Common myeloid progenitor, CD34-positive (primary cell): Measurements from ENCODE around the gene OGG1.
A peak's percentile ranks its signal among the peaks of the same experiment; 100 is the strongest.

Source experiments
- CTCF ChIA-PET: fragments of 350-600 bp; sonication (Branson Sonifier 250); formaldehyde crosslinking; loops from one replicate; lab custom pipeline; 2021; ENCODE audit warnings: antibody characterized with exemption; lab: Charles Lee
- POLR2A ChIA-PET: fragments of 350-600 bp; sonication (Branson Sonifier 250); formaldehyde crosslinking; loops from one replicate; lab custom pipeline; 2021; ENCODE audit warnings: antibody characterized with exemption; lab: Charles Lee
- DNase-seq, 3 donors: peaks; one replicate each; pipeline versions ENCODE4 v3.0.0 to v3.0.0-alpha.2; 2013
- H3K27ac ChIP-seq, 2 experiments: 1 replicate in 1 of 2; 2 replicates in 1 of 2; pipeline ENCODE4 v1.7.0; 2013; ENCODE audit warnings: inconsistent platforms in 2 of 2, low read length in 2 of 2, mild to moderate bottlenecking in 2 of 2, low read depth in 1 of 2, moderate library complexity in 1 of 2; ENCODE audit not compliant: severe bottlenecking in 2 of 2, insufficient read depth in 1 of 2, poor library complexity in 1 of 2
- H3K27me3 ChIP-seq, 5 experiments: replicated peaks in 2 of 5; 1 replicate in 3 of 5; 2 replicates in 2 of 5; pipeline versions ENCODE4 v1.6.1 to v1.7.0; 2013; ENCODE audit warnings: low read length in 4 of 5, mild to moderate bottlenecking in 2 of 5, moderate library complexity in 2 of 5, inconsistent platforms in 1 of 5; ENCODE audit not compliant: insufficient read depth in 5 of 5, control insufficient read depth in 4 of 5
- H3K36me3 ChIP-seq, 4 experiments: 1 replicate in 2 of 4; 2 replicates in 2 of 4; pipeline versions ENCODE4 v1.6.1 to v1.7.0; 2013; ENCODE audit warnings: low read length in 3 of 4, control low read depth in 1 of 4, mild to moderate bottlenecking in 1 of 4; ENCODE audit not compliant: control insufficient read depth in 4 of 4, insufficient read depth in 4 of 4
- H3K4me1 ChIP-seq, 4 experiments: 1 replicate in 3 of 4; 2 replicates in 1 of 4; pipeline versions ENCODE4 v1.6.1 to v1.7.1; 2013; ENCODE audit warnings: low read length in 3 of 4, mild to moderate bottlenecking in 3 of 4, control low read depth in 1 of 4, inconsistent platforms in 1 of 4, moderate library complexity in 1 of 4; ENCODE audit not compliant: control insufficient read depth in 4 of 4, insufficient read depth in 4 of 4; ENCODE audit errors: control extremely low read depth in 1 of 4
- H3K4me3 ChIP-seq, 7 experiments: 1 replicate in 4 of 7; 2 replicates in 3 of 7; pipeline versions ENCODE4 v1.5.1 to v1.7.0; 2013; ENCODE audit warnings: mild to moderate bottlenecking in 7 of 7, low read length in 6 of 7, moderate library complexity in 6 of 7, inconsistent platforms in 2 of 7, low read depth in 2 of 7, control low read depth in 1 of 7; ENCODE audit not compliant: insufficient read depth in 4 of 7, control insufficient read depth in 1 of 7; ENCODE audit errors: extremely low read depth in 1 of 7
- H3K9me3 ChIP-seq, 5 experiments: 1 replicate in 4 of 5; 2 replicates in 1 of 5; pipeline versions ENCODE4 v1.6.1 to v1.7.1; 2013; ENCODE audit warnings: low read length in 4 of 5, mild to moderate bottlenecking in 2 of 5, inconsistent platforms in 1 of 5, low read depth in 1 of 5, moderate library complexity in 1 of 5; ENCODE audit not compliant: control insufficient read depth in 4 of 5, insufficient read depth in 2 of 5; ENCODE audit errors: control extremely low read depth in 1 of 5
- WGBS: methylation state at CpG from one replicate; pipeline ENCODE4 v1.1.5; 2013; ENCODE audit not compliant: insufficient coverage; 5-methylcytosine and 5-hydroxymethylcytosine counted together

The OGG1 gene

GRCh38 chr3:9793161-9793781 is 43.5 kb downstream of the OGG1 start:
- peaks cover 11 to 27% (median 21%) of the 10 kb centered on the region in 4 experiments for H3K4me1 ChIP-seq
- WGBS = under 1% methylated on average over 15 of the region's 23 CpGs
- H3K36me3 ChIP-seq = peaks cover 7 to 40% (median 27%) of the 10 kb centered on the region in 4 experiments
- H3K4me3 ChIP-seq = peak overlapping the region; percentile 79 to 98 (median 86)
- ChIA-PET POLR2A (interaction anchor here (1.1 to 1.3 kb wide), 4 partner anchors 11 to 62 kb away, joined by 4 to 9 read pairs (median 6); partner anchors contain the start of gene BRPF1), CTCF (interaction anchor here (0.9 to 1.6 kb wide), 6 partner anchors 9 to 63 kb away, joined by 3 to 4 read pairs (median 3); partner anchors contain the start of gene OGG1)
- peak overlapping the region; percentile 96 to 98 for H3K27ac ChIP-seq
- no peaks in the 10 kb centered on the region for H3K27me3 ChIP-seq
- peak; percentile 29 to 63 (median 53) for DNase-seq
- no peaks in the 10 kb centered on the region for H3K9me3 ChIP-seq

DNA sequence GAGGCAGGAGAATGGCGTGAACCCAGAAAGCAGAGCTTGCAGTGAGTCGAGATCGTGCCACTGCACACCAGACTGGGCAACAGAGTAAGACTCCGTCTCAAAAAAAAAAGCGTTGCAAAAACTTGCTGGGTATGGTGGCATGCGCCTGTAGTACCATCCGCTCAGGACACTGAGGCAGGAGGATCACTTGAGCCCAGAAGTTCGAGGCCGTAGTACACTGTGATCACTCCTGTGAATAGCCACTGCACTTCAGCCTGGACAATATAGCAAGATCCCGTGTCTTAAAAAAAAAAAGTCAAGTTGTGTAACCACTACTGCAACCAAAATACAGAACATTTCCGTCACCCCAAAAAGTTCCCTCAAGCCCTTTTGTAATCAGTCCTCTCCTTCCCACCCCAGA is 44.6 kb downstream of the OGG1 start:
- Histone ChIP-seq H3K4me3 (peak overlapping the region in 1 of 7 experiments; percentile 79), H3K9me3 (no peaks in the 10 kb centered on the region), H3K36me3 (peaks cover 12 to 43% (median 29%) of the 10 kb centered on the region in 4 experiments), H3K27me3 (no peaks in the 10 kb centered on the region), H3K4me1 (peaks cover 11 to 27% (median 21%) of the 10 kb centered on the region in 4 experiments), H3K27ac (no peak overlapping the region)
- ChIA-PET POLR2A (interaction anchor here (1.0 kb wide), 1 partner anchor 14 kb away, joined by 3 read pairs; no protein-coding TSS in a partner anchor), CTCF (no interaction called here)
- no peak for DNase-seq
- WGBS = 98% methylated on average over 11 of the region's 11 CpGs

- ChIA-PET CTCF (no interaction called here), POLR2A (interaction anchor here (1.0 kb wide), 1 partner anchor 15 kb away, joined by 3 read pairs; no protein-coding TSS in a partner anchor)
- WGBS = 89% methylated on average over 5 of the region's 5 CpGs
- no peaks in the 10 kb centered on the region for H3K9me3 ChIP-seq
- H3K4me1 ChIP-seq = peaks cover 11 to 27% (median 21%) of the 10 kb centered on the region in 4 experiments
- H3K36me3 ChIP-seq = peaks cover 18 to 44% (median 31%) of the 10 kb centered on the region in 4 experiments
- peak in 2 of 3 donors; percentile 32 to 38 for DNase-seq
- H3K27ac ChIP-seq = no peak overlapping the region
- H3K4me3 ChIP-seq = no peak overlapping the region
- no peaks in the 10 kb centered on the region for H3K27me3 ChIP-seq
These were observed 45.5 kb downstream of the OGG1 start for GRCh38 chr3:9795207-9795606.

GRCh38 chr3:9797196-9797945 is 47.6 kb downstream of the OGG1 start:
- no peak overlapping the region for H3K4me3 ChIP-seq
- H3K4me1 ChIP-seq = peaks cover 10 to 16% (median 12%) of the 10 kb centered on the region in 4 experiments
- CTCF ChIA-PET = interaction anchor here (1.1 to 1.4 kb wide), 3 partner anchors 10 to 64 kb away, joined by 3 to 5 read pairs (median 4); no protein-coding TSS in a partner anchor
- no peaks in the 10 kb centered on the region for H3K9me3 ChIP-seq
- no peak overlapping the region for H3K27ac ChIP-seq
- no peaks in the 10 kb centered on the region for H3K27me3 ChIP-seq
- POLR2A ChIA-PET = interaction anchor here (0.9 kb wide), 1 partner anchor 16 kb away, joined by 3 read pairs; no protein-coding TSS in a partner anchor
- peaks cover 19 to 51% (median 33%) of the 10 kb centered on the region in 4 experiments for H3K36me3 ChIP-seq
- no peak for DNase-seq
- WGBS = 95% methylated on average over 9 of the region's 12 CpGs

DNA sequence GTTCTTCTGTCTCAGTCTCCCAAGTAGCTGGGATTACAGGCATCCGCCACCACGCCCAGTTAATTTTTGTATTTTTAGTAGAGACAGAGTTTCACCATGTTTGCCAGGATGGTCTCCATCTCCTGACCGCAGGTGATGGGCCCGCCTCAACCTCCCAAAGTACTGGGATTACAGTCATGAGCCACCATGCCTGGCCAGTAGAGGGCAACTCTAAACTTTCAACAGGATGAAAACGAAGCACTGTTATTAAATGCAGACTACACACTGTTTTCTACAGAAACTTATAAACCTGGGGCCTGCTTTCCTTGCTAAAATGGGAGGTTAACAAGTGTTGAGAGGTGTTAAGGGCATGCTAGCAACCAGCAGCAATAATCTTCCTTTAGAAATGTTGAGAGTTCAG is 50.8 kb downstream of the OGG1 start:
- Histone ChIP-seq H3K4me3 (no peak overlapping the region), H3K4me1 (no peaks in the 10 kb centered on the region), H3K36me3 (peaks cover 35 to 80% (median 53%) of the 10 kb centered on the region in 4 experiments), H3K27me3 (no peaks in the 10 kb centered on the region), H3K27ac (no peak overlapping the region), H3K9me3 (no peaks in the 10 kb centered on the region)
- peak in 1 of 3 donors; percentile 22 for DNase-seq
- POLR2A ChIA-PET = no interaction called here
- CTCF ChIA-PET = interaction anchor here (1.0 to 2.2 kb wide), 5 partner anchors 9 to 68 kb away, joined by 3 to 8 read pairs (median 4); partner anchors contain the start of gene TTLL3
- 93% methylated on average over 2 of the region's 5 CpGs for WGBS

DNA sequence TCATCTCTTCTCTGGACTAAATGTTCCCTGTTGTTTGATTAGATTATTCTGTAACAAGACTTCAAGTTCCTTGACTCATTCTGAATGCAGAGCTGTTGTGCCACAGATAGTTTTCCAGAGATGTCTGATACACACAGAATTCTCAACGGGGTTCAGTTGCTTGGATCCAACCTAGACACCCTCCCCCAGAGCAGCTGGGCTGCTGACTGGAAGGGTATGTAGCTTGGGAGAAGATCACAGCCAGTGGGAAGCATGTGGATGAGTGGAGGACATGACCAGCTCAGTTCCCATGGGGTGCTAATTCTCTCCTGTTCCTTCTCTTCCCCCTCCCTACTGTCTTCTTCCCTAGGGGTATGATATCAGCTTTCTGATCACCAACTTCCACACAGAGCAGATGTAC is 53.7 kb downstream of the OGG1 start:
- no peaks in the 10 kb centered on the region for H3K27me3 ChIP-seq
- POLR2A ChIA-PET = no interaction called here
- WGBS = 100% methylated on average over 1 of the region's 1 CpG

More for the DNA sequence above, 53.7 kb downstream of the OGG1 start:
- CTCF ChIA-PET = interaction anchor here (0.7 to 2.2 kb wide), 4 partner anchors 10 to 129 kb away, joined by 3 to 9 read pairs (median 4); no protein-coding TSS in a partner anchor
- Histone ChIP-seq H3K27ac (no peak overlapping the region), H3K4me3 (no peak overlapping the region), H3K4me1 (peaks cover 0 to 7% (median 1%) of the 10 kb centered on the region in 4 experiments), H3K9me3 (no peaks in the 10 kb centered on the region), H3K36me3 (peaks cover 33 to 76% (median 56%) of the 10 kb centered on the region in 4 experiments)
- no peak for DNase-seq
